GM21825 (cell line): ENCODE results near the gene LIPM.
"Not testable (repeated sequence)": the region's sequence is repeated elsewhere in the genome, so short reads cannot be mapped to it uniquely, and the experiment has no call there.

Source experiments
- ATAC-seq: cut with Tn5 transposase; IDR thresholded peaks from one replicate; pipeline ENCODE4 v1.9.1; 2021; ENCODE audit warnings: mild to moderate bottlenecking, moderate library complexity; ENCODE audit not compliant: unreplicated experiment

LIPM gene

GRCh38 chr10:88837632-88838031 lies 35.1 kb downstream of the LIPM start:
- ATAC-seq = not testable (repeated sequence)

GRCh38 chr10:88838766-88839350 lies 36.3 kb downstream of the LIPM start:
- ATAC-seq = no peak

DNA sequence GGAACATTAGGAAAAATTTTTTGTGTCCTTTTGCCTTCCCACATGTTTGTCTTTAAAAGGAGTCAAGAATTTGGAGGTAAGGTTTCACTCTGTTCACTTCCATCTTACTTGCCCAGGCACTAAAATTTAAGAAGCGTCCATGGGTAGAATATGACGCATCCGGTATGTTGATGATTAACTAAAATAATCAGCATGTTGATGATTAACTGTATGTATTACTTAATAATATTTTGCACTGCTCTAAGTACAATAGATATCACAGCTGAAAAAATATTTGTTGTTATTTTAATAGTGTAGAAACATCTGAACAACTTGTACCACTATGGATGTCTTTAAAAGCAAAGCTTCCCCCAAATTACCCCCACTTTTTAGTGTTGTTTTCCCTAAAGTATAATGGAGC lies 37.6 kb downstream of the LIPM start:
- ATAC-seq = no peak

DNA sequence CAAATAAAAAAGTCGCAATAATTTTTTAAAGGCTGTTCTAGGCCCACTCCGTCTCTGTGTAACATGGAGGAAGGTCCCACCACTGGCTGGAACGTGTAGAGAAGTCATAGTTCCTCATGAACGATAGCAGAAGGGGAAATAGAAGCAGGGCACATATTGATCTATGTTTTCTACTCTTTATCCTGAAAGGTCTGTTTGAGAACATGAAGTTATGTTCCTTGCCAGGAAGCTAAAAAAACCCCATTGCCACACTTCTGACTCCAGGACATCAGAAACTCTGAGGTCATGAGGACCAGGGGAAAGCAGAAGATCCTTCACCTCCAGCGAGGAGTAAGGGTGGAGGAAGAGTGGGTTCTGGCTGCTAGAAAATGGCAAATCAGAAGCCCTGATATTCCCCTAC lies 38.4 kb downstream of the LIPM start:
- no peak for ATAC-seq

DNA sequence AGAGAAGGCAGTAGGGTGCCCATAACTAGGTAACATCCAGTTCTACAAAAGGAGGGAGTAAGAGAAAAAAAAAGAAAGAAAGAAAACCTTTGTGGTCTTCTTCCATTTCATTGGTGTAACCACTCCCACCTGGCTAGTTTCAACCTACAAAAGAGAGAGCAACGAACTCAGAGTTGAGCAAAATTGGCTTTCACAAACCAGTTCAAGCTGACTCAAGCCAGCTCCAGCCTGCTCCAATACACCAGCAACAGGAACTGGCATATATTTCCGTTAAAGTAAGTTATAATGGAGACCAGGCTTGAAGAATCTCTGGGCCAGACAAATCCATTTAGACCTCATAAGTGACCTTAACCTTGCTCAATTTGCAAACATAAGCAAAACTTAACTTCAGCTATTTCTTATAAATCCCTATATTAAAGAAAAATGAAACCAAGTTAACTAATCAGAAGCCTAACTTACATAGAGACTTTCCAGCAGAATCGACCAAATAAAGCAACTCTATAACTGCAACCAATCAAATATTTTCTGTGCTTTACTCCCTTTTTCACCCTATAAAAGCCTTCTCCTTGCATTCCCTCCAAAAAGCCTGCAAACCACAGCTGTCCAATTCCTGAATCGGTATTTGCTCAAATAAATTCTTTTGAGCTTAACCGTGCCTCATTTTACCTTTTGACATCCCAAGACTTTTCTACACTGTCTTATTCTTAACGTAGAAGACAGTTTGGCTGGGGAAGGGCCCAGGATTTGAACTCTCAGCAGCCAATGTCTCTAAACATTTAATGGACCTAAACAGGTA lies 39.0 kb downstream of the LIPM start:
- ATAC-seq = no peak

GRCh38 chr10:88843171-88843570 lies 40.6 kb downstream of the LIPM start:
- ATAC-seq = no peak

DNA sequence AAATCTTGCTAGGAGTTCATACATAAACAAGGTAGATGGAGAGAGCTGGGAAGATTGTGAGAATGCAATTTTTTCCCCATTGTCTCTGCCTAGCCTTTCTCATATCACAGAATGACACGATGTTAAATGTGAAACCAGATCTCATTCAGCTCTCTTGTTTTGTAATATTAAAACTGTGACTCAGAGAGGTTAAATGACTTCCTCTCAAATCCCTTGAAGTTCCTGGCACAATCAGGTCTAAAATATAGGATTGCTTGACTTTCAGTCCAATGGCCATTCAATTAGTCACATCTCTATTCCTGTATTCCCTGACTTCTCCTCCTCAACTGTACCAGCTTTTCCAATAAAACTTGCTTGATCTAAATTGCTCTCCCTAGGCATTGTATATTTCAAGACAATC lies 46.0 kb downstream of the LIPM start:
- ATAC-seq = no peak

DNA sequence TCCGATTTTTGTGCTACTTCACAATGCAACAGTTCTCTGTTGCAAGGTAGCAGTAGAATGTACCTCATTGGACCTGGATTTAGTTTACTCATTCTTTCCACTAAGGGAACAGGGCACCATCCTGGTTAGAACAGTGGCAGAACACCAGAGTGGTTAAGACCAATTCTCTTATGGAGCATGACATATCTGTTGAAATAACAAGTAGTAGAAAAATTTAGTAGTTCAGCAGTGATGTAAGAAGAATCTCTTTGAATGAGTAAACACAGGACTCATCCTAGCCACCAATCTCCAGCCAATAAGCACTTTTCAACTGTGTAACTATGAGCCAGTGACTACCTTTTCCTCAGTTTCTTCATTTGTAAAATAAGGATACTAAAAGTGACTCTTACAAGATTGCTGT lies 46.7 kb downstream of the LIPM start:
- ATAC-seq = no peak

DNA sequence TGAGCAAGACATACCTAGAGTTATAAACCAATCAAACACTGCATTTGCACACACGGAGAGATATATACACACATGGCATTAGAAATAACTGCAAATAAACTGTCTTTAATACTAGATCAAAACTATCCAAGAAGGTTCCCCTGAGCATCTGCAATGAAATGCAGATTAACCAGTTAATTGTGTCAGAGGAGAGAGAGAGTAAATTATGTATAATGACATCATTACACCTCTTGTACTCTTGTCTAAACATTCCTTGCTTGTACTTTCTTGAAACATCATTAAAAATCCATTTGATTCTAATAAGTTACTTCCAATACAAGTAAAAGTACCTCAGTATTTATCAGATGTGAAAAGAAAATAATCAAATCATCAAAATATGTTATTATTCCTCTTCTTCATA lies 48.2 kb downstream of the LIPM start:
- no peak for ATAC-seq

GRCh38 chr10:88851706-88852105 lies 49.2 kb downstream of the LIPM start, which contains the start of gene ANKRD22:
Gene ANKRD22, minus strand, starts transcription at chr10:88851844. Its CDS starts 237 bp downstream, at chr10:88851607.
- ATAC-seq = no peak

GRCh38 chr10:88852327-88852726 lies 49.8 kb downstream of the LIPM start:
- no peak for ATAC-seq

- no peak for ATAC-seq
Observed at GRCh38 chr10:88853155-88853881, 50.8 kb downstream of the LIPM start.

GRCh38 chr10:88854684-88855083 lies 52.2 kb downstream of the LIPM start:
- no peak for ATAC-seq

DNA sequence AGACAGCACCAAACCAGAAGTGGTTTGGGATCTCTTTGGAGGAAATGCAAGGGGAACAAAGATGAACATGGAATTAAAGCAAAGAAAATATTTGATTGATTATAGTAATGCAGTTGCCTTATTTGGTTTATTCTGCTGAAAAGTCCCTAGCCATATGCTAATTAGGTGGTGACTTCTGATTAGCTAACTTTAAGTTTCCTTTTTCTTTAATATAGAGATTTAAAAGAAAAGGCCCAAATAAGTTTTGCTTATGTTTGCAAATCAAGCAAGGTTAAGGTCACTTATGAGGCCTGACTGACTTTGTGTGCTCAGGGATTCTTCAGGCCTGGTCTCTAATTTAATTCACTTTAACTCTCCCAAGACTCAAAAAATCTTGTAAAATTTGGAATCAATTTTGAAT lies 55.3 kb downstream of the LIPM start:
- ATAC-seq = no peak

DNA sequence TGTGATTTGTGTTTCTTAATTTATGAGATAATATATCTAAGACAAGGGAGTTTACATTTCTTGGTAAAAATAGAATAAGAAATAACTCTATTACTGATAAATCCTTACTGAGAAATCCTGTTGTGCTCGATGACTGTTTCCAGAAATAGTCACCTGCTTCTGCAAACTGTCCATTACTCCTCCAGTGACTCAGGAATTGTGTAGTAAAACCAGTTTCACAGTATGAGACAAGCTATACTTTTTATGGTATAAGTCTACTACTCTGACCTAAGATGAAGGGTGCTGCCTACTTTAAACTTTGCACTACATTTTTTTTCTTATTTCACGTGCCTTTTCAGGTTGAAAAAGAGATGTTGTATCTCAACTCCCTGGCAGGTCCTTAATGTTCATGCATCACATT lies 56.0 kb downstream of the LIPM start:
- no peak for ATAC-seq

DNA sequence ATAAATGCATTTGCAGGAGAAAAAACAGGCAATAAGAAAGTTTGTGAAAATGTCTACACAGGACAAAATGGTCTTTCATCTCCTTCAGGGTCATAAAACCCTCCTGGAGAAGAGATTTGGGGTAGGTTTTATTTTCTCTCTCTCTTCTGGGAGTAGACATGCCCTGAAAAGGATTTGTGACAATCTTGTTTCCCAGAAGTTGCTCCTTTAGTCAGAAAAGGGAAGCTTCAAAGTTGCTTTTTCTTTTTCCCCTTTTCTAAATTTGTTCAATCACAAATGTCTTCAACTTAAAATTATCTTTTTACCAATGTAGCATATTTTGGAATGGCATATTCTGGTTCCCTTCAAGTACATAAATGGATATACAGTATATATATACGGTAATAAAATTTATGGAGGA lies 58.5 kb downstream of the LIPM start:
- ATAC-seq = no peak

DNA sequence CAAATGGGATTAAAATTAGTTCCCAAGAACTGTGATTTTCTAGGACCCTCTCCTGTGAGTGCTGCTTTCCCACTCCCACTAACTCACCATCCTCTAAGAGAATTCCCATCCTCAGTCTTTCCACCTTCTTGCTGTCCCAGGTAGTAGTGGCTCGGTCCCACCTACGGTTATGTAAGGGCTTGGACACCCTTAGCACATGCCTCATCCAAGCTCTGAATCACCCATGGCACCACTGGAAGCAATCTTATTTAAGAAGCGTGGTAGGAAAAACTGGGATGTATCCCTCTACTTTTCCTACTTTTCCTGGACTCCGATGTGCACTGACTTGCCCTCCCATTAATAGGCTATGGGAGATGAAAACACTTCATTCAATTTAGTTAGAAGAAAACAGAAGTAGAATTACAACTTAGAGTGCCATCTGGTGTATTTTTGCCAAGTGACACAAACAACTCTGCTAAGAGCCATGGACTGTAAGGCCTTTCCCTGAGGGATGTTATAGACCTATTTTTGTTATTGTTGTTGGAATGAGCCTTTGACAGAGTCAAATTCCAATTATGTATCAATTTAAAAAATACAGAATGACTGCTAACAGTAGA lies 62.8 kb downstream of the LIPM start:
- ATAC-seq = no peak

GRCh38 chr10:88866454-88866853 lies 63.9 kb downstream of the LIPM start:
- ATAC-seq = no peak

DNA sequence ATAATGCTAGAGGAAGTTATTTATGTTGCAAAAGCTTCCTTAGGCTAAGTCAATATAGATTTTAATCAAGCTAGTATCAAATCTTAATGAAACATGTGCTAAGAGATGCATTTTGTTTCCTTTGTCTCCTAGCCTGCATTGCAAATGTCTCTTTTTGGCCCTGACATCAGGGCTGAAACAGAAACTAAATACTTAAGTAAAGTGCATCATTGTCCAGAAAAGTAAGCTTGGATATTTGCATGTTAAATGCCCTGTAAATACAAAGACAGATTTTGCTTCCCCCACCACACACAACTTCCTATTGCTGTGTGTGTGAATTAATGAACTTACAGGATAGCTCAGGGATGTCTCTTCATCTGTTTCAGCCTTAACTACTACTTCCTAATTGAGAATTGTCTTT lies 67.6 kb downstream of the LIPM start:
- no peak for ATAC-seq
